ENCODE results near the gene PTEN. TPM values are rescaled to one million over a fixed set of nuclear protein-coding genes. Genes with fewer than 3 reads are reported as not detected.

Gene PTEN
- total and polyA plus RNA-seq, 4 donors, result 26.8 to 165 (median 77.0) TPM

GRCh38 chr10:87978166-87978565, 114.7 kb downstream of the PTEN start:
- Histone ChIP-seq H3K9me3 (ENCODE audit: control insufficient read depth, low read length) (no peaks in the 10 kb centered on the region), H3K36me3 (ENCODE audit: control insufficient read depth in 1 of 2, insufficient read depth in 2 of 2, low read length in 1 of 2) (no peaks in the 10 kb centered on the region), H3K4me1 (ENCODE audit: control insufficient read depth in 1 of 2, insufficient read depth in 2 of 2, low read length in 2 of 2) (no peaks in the 10 kb centered on the region), H3K27ac (ENCODE audit: low read depth in 1 of 2, low read length in 2 of 2) (no peak overlapping the region), H3K4me3 (ENCODE audit: low read length in 2 of 2) (no peak overlapping the region), H3K27me3 (ENCODE audit: control insufficient read depth in 1 of 2, insufficient read depth in 2 of 2, low read length in 1 of 2) (no peaks in the 10 kb centered on the region)
- DNase-seq, result no peak
- intact Hi-C loops (cut with DNase I), result no loop called here
- 86 to 87% methylated on average over 2 of the region's 2 CpGs for WGBS, 2 donors
- no peak for ATAC-seq (ENCODE audit: low FRiP score)

GRCh38 chr10:87979847-87980246, 116.4 kb downstream of the PTEN start:
- intact Hi-C loops (cut with DNase I), result no loop called here
- H3K27ac ChIP-seq (ENCODE audit: low read depth in 1 of 2, low read length in 2 of 2), result no peak overlapping the region
- no peak overlapping the region for H3K4me3 ChIP-seq (ENCODE audit: low read length in 2 of 2)
- 98 to 99% methylated on average over 2 of the region's 2 CpGs for WGBS, 2 donors
- no peaks in the 10 kb centered on the region for H3K4me1 ChIP-seq (ENCODE audit: control insufficient read depth in 1 of 2, insufficient read depth in 2 of 2, low read length in 2 of 2)
- no peak for DNase-seq
- H3K36me3 ChIP-seq (ENCODE audit: control insufficient read depth in 1 of 2, insufficient read depth in 2 of 2, low read length in 1 of 2), result no peaks in the 10 kb centered on the region
- no peaks in the 10 kb centered on the region for H3K27me3 ChIP-seq (ENCODE audit: control insufficient read depth in 1 of 2, insufficient read depth in 2 of 2, low read length in 1 of 2)
- no peak for ATAC-seq (ENCODE audit: low FRiP score)
- no peaks in the 10 kb centered on the region for H3K9me3 ChIP-seq (ENCODE audit: control insufficient read depth, low read length)

- no peak for ATAC-seq (ENCODE audit: low FRiP score)
- Histone ChIP-seq H3K4me3 (ENCODE audit: low read length in 2 of 2) (no peak overlapping the region), H3K9me3 (ENCODE audit: control insufficient read depth, low read length) (no peaks in the 10 kb centered on the region), H3K4me1 (ENCODE audit: control insufficient read depth in 1 of 2, insufficient read depth in 2 of 2, low read length in 2 of 2) (no peaks in the 10 kb centered on the region), H3K27ac (ENCODE audit: low read depth in 1 of 2, low read length in 2 of 2) (no peak overlapping the region), H3K27me3 (ENCODE audit: control insufficient read depth in 1 of 2, insufficient read depth in 2 of 2, low read length in 1 of 2) (no peaks in the 10 kb centered on the region), H3K36me3 (ENCODE audit: control insufficient read depth in 1 of 2, insufficient read depth in 2 of 2, low read length in 1 of 2) (no peaks in the 10 kb centered on the region)
- 96% methylated on average over 2 of the region's 2 CpGs for WGBS, 2 donors
- no peak for DNase-seq
- intact Hi-C loops (cut with DNase I), result no loop called here
These were observed 120.3 kb downstream of the PTEN start for GRCh38 chr10:87983716-87984115.

GRCh38 chr10:87987206-87987605, 123.8 kb downstream of the PTEN start:
- intact Hi-C loops (cut with DNase I), result no loop called here
- Histone ChIP-seq H3K27me3 (ENCODE audit: control insufficient read depth in 1 of 2, insufficient read depth in 2 of 2, low read length in 1 of 2) (no peaks in the 10 kb centered on the region), H3K36me3 (ENCODE audit: control insufficient read depth in 1 of 2, insufficient read depth in 2 of 2, low read length in 1 of 2) (no peaks in the 10 kb centered on the region), H3K27ac (ENCODE audit: low read depth in 1 of 2, low read length in 2 of 2) (no peak overlapping the region), H3K4me3 (ENCODE audit: low read length in 2 of 2) (no peak overlapping the region), H3K4me1 (ENCODE audit: control insufficient read depth in 1 of 2, insufficient read depth in 2 of 2, low read length in 2 of 2) (no peaks in the 10 kb centered on the region), H3K9me3 (ENCODE audit: control insufficient read depth, low read length) (no peaks in the 10 kb centered on the region)
- 92% methylated on average over 2 of the region's 2 CpGs for WGBS, 2 donors
- DNase-seq (no peak), ATAC-seq (ENCODE audit: low FRiP score) (no peak)

- intact Hi-C loops (cut with DNase I), result no loop called here
- Histone ChIP-seq H3K4me1 (ENCODE audit: control insufficient read depth in 1 of 2, insufficient read depth in 2 of 2, low read length in 2 of 2) (no peaks in the 10 kb centered on the region), H3K27me3 (ENCODE audit: control insufficient read depth in 1 of 2, insufficient read depth in 2 of 2, low read length in 1 of 2) (no peaks in the 10 kb centered on the region), H3K4me3 (ENCODE audit: low read length in 2 of 2) (no peak overlapping the region), H3K27ac (ENCODE audit: low read depth in 1 of 2, low read length in 2 of 2) (no peak overlapping the region), H3K36me3 (ENCODE audit: control insufficient read depth in 1 of 2, insufficient read depth in 2 of 2, low read length in 1 of 2) (no peaks in the 10 kb centered on the region), H3K9me3 (ENCODE audit: control insufficient read depth, low read length) (no peaks in the 10 kb centered on the region)
- ATAC-seq (ENCODE audit: low FRiP score) (no peak), DNase-seq (no peak)
- WGBS, 2 donors, result 83 to 90% methylated on average over 5 of the region's 5 CpGs
These were observed 128.5 kb downstream of the PTEN start for GRCh38 chr10:87991946-87992345.

- Histone ChIP-seq H3K27ac (ENCODE audit: low read depth in 1 of 2, low read length in 2 of 2) (no peak overlapping the region), H3K9me3 (ENCODE audit: control insufficient read depth, low read length) (no peaks in the 10 kb centered on the region), H3K27me3 (ENCODE audit: control insufficient read depth in 1 of 2, insufficient read depth in 2 of 2, low read length in 1 of 2) (no peaks in the 10 kb centered on the region), H3K36me3 (ENCODE audit: control insufficient read depth in 1 of 2, insufficient read depth in 2 of 2, low read length in 1 of 2) (no peaks in the 10 kb centered on the region), H3K4me1 (ENCODE audit: control insufficient read depth in 1 of 2, insufficient read depth in 2 of 2, low read length in 2 of 2) (no peaks in the 10 kb centered on the region), H3K4me3 (ENCODE audit: low read length in 2 of 2) (no peak overlapping the region)
- DNase-seq, result no peak
- intact Hi-C loops (cut with DNase I), result no loop called here
- WGBS, 2 donors, result 13 to 18% methylated on average over 1 of the region's 1 CpG
- ATAC-seq (ENCODE audit: low FRiP score), result no peak
These were observed 141.0 kb downstream of the PTEN start for GRCh38 chr10:88004451-88004850.

- Histone ChIP-seq H3K4me3 (ENCODE audit: low read length in 2 of 2) (no peak overlapping the region), H3K9me3 (ENCODE audit: control insufficient read depth, low read length) (no peaks in the 10 kb centered on the region), H3K27ac (ENCODE audit: low read depth in 1 of 2, low read length in 2 of 2) (no peak overlapping the region), H3K4me1 (ENCODE audit: control insufficient read depth in 1 of 2, insufficient read depth in 2 of 2, low read length in 2 of 2) (no peaks in the 10 kb centered on the region), H3K27me3 (ENCODE audit: control insufficient read depth in 1 of 2, insufficient read depth in 2 of 2, low read length in 1 of 2) (no peaks in the 10 kb centered on the region), H3K36me3 (ENCODE audit: control insufficient read depth in 1 of 2, insufficient read depth in 2 of 2, low read length in 1 of 2) (no peaks in the 10 kb centered on the region)
- intact Hi-C loops (cut with DNase I), result no loop called here
- ATAC-seq (ENCODE audit: low FRiP score) (no peak), DNase-seq (no peak)
- 95% methylated on average over 6 of the region's 6 CpGs for WGBS, 2 donors
These were observed 142.8 kb downstream of the PTEN start for GRCh38 chr10:88006261-88006660.

GRCh38 chr10:88008866-88009470, 145.5 kb downstream of the PTEN start:
- no peak for DNase-seq
- Histone ChIP-seq H3K27me3 (ENCODE audit: control insufficient read depth in 1 of 2, insufficient read depth in 2 of 2, low read length in 1 of 2) (no peaks in the 10 kb centered on the region), H3K27ac (ENCODE audit: low read depth in 1 of 2, low read length in 2 of 2) (no peak overlapping the region), H3K4me1 (ENCODE audit: control insufficient read depth in 1 of 2, insufficient read depth in 2 of 2, low read length in 2 of 2) (peaks cover 2 to 3% of the 10 kb centered on the region in 2 donors), H3K4me3 (ENCODE audit: low read length in 2 of 2) (no peak overlapping the region), H3K9me3 (ENCODE audit: control insufficient read depth, low read length) (no peaks in the 10 kb centered on the region), H3K36me3 (ENCODE audit: control insufficient read depth in 1 of 2, insufficient read depth in 2 of 2, low read length in 1 of 2) (no peaks in the 10 kb centered on the region)
- ATAC-seq (ENCODE audit: low FRiP score), result no peak
- intact Hi-C loops (cut with DNase I), result no loop called here
- 63 to 79% methylated on average over 1 of the region's 1 CpG for WGBS, 2 donors

- Histone ChIP-seq H3K36me3 (ENCODE audit: control insufficient read depth in 1 of 2, insufficient read depth in 2 of 2, low read length in 1 of 2) (no peaks in the 10 kb centered on the region), H3K27ac (ENCODE audit: low read depth in 1 of 2, low read length in 2 of 2) (peak overlapping the region in 1 of 2 donors; percentile 40), H3K9me3 (ENCODE audit: control insufficient read depth, low read length) (no peaks in the 10 kb centered on the region), H3K4me3 (ENCODE audit: low read length in 2 of 2) (no peak overlapping the region), H3K27me3 (ENCODE audit: control insufficient read depth in 1 of 2, insufficient read depth in 2 of 2, low read length in 1 of 2) (no peaks in the 10 kb centered on the region), H3K4me1 (ENCODE audit: control insufficient read depth in 1 of 2, insufficient read depth in 2 of 2, low read length in 2 of 2) (peaks cover 2 to 3% of the 10 kb centered on the region in 2 donors)
- ATAC-seq (ENCODE audit: low FRiP score) (peak; percentile 52), DNase-seq (no peak)
- 7 to 10% methylated on average over 4 of the region's 4 CpGs for WGBS, 2 donors
- intact Hi-C loops (cut with DNase I), result no loop called here
These were observed 149.2 kb downstream of the PTEN start for GRCh38 chr10:88012641-88013040.
